GM12891 (cell line): ENCODE results near the gene QRSL1.

ENCODE experiments used
- POLR2A ChIP-seq: IDR thresholded peaks from 2 replicates; pipeline ENCODE4 v1.6.1; 2011; ENCODE audit warnings: low read depth, low read length, control low read depth
- POLR2AphosphoS5 ChIP-seq: IDR thresholded peaks from 2 replicates; pipeline ENCODE4 v1.6.1; 2011; ENCODE audit warnings: low read depth, low read length, control low read depth
- TAF1 ChIP-seq: IDR thresholded peaks from 2 replicates; pipeline ENCODE4 v1.6.1; 2011; ENCODE audit warnings: low read depth, low read length, control low read depth

DNA sequence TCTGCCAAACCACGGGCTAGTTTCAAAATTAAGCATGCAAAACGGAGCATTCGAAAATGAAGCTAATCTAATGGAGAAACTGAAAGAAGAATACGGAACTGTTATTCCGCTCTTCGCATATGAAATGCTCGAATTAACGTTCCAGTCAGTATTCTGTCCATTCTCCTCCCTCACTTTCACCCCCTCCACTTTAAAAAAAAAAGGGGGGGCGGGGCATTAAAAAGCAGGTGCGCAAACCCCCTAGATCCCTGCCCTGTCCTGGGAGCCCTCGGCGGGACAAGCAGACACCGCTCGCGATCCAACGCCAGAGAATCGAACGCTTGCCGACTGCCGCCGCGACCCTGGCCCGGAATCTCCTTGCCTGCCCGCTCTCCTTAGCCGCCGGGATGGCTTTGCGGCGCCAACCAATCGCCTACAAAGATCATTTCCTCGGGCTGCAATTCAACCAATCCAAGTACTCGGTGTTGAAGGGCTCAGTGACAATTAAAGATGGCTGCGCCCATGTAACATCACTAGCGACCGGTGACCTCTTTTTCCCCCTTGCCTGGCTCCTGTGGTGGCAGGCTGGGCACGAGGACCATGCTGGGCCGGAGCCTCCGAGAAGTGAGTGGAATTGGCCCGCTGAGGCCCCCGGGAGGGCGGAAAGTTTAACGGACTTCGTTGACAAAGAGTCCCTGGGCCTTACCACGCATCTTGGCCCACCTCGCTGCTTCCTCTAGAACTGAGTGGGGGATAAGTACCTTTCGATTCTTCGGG, at the start of gene QRSL1, which contains the start of gene RTN4IP1:
- TF ChIP-seq POLR2A (peak; percentile 77), TAF1 (peak; percentile 75), POLR2AphosphoS5 (peak; percentile 67; the same call in 1 of the 2 replicates)
